ENCODE data around the gene GPR158.

Gene GPR158

GRCh38 chr10:25639646-25640045, 464.8 kb downstream of the GPR158 start:
- Histone ChIP-seq H2BK5ac (ENCODE audit: low read length) (no peak overlapping the region), H3K79me1 (ENCODE audit: low read depth, low read length) (no peaks in the 10 kb centered on the region), H3K4ac (ENCODE audit: low read length) (no peak overlapping the region), H2AFZ (ENCODE audit: low read length) (no peak overlapping the region), H2AK5ac (ENCODE audit: low read depth, low read length) (no peak overlapping the region), H4K8ac (ENCODE audit: low read depth, low read length) (no peak overlapping the region), H3K14ac (ENCODE audit: low read length) (no peak overlapping the region), H4K91ac (ENCODE audit: low read depth, low read length, poor library complexity) (no peak overlapping the region), H3K9me3 (replicated peaks in 1 of 2; ENCODE audit: control insufficient read depth in 2 of 2, insufficient read depth in 1 of 2, low read depth in 1 of 2, low read length in 2 of 2) (no peaks in the 10 kb centered on the region), H3K23ac (ENCODE audit: low read depth, low read length, poor library complexity) (no peak overlapping the region), H3K4me3 (ENCODE audit: low read length in 2 of 2) (no peak overlapping the region), H3K27me3 (ENCODE audit: control insufficient read depth in 3 of 3, insufficient read depth in 3 of 3, low read depth in 1 of 3, low read length in 3 of 3) (no peaks in the 10 kb centered on the region), H3K9ac (ENCODE audit: low read depth, low read length, poor library complexity) (no peak overlapping the region), H3K4me1 (ENCODE audit: control insufficient read depth in 2 of 2, insufficient read depth in 1 of 2, low read depth in 1 of 2, low read length in 2 of 2) (no peaks in the 10 kb centered on the region), H3K36me3 (replicated peaks in 1 of 2; ENCODE audit: control insufficient read depth in 2 of 2, insufficient read depth in 2 of 2, low read length in 2 of 2) (no peaks in the 10 kb centered on the region), H3K4me2 (ENCODE audit: insufficient read depth, low read length, poor library complexity, severe bottlenecking) (no peak overlapping the region), H2BK15ac (ENCODE audit: low read length) (no peak overlapping the region), H2BK120ac (ENCODE audit: low read depth, low read length) (no peak overlapping the region), H2BK12ac (ENCODE audit: low read length) (no peak overlapping the region), H3K27ac (replicated peaks; ENCODE audit: low read length) (no peak overlapping the region), H3K18ac (ENCODE audit: low read length) (no peak overlapping the region)
- no peak for DNase-seq (ENCODE audit: low spot score)
- WGBS, 2 donors (ENCODE audit: extremely low coverage in 2 of 2, insufficient read length in 2 of 2, insufficient replicate concordance in 1 of 2) = no CpG with 5 or more reads among the region's 2 CpGs

GRCh38 chr10:25641595-25641994, 466.8 kb downstream of the GPR158 start:
- Histone ChIP-seq H3K4ac (ENCODE audit: low read length) (no peak overlapping the region), H2BK12ac (ENCODE audit: low read length) (no peak overlapping the region), H2AFZ (ENCODE audit: low read length) (no peak overlapping the region), H3K18ac (ENCODE audit: low read length) (no peak overlapping the region), H2BK5ac (ENCODE audit: low read length) (no peak overlapping the region), H4K91ac (ENCODE audit: low read depth, low read length, poor library complexity) (no peak overlapping the region), H3K4me1 (ENCODE audit: control insufficient read depth in 2 of 2, insufficient read depth in 1 of 2, low read depth in 1 of 2, low read length in 2 of 2) (no peaks in the 10 kb centered on the region), H3K9me3 (replicated peaks in 1 of 2; ENCODE audit: control insufficient read depth in 2 of 2, insufficient read depth in 1 of 2, low read depth in 1 of 2, low read length in 2 of 2) (no peaks in the 10 kb centered on the region), H3K9ac (ENCODE audit: low read depth, low read length, poor library complexity) (no peak overlapping the region), H3K36me3 (replicated peaks in 1 of 2; ENCODE audit: control insufficient read depth in 2 of 2, insufficient read depth in 2 of 2, low read length in 2 of 2) (no peaks in the 10 kb centered on the region), H3K14ac (ENCODE audit: low read length) (no peak overlapping the region), H3K27ac (replicated peaks; ENCODE audit: low read length) (no peak overlapping the region), H3K27me3 (ENCODE audit: control insufficient read depth in 3 of 3, insufficient read depth in 3 of 3, low read depth in 1 of 3, low read length in 3 of 3) (no peaks in the 10 kb centered on the region), H3K4me3 (ENCODE audit: low read length in 2 of 2) (no peak overlapping the region), H2BK120ac (ENCODE audit: low read depth, low read length) (no peak overlapping the region), H4K8ac (ENCODE audit: low read depth, low read length) (no peak overlapping the region), H2BK15ac (ENCODE audit: low read length) (no peak overlapping the region), H3K79me1 (ENCODE audit: low read depth, low read length) (no peaks in the 10 kb centered on the region), H2AK5ac (ENCODE audit: low read depth, low read length) (no peak overlapping the region), H3K4me2 (ENCODE audit: insufficient read depth, low read length, poor library complexity, severe bottlenecking) (no peak overlapping the region), H3K23ac (ENCODE audit: low read depth, low read length, poor library complexity) (no peak overlapping the region)
- no CpG with 5 or more reads among the region's 1 CpG for WGBS, 2 donors (ENCODE audit: extremely low coverage in 2 of 2, insufficient read length in 2 of 2, insufficient replicate concordance in 1 of 2)
- no peak for DNase-seq (ENCODE audit: low spot score)

- no peak overlapping the region for H2BK12ac ChIP-seq (ENCODE audit: low read length)
- H2BK120ac ChIP-seq (ENCODE audit: low read depth, low read length) = no peak overlapping the region
- no peak overlapping the region for H2AFZ ChIP-seq (ENCODE audit: low read length)
- H3K4me2 ChIP-seq (ENCODE audit: insufficient read depth, low read length, poor library complexity, severe bottlenecking) = no peak overlapping the region
- no peak overlapping the region for H3K27ac ChIP-seq (replicated peaks; ENCODE audit: low read length)
- H3K18ac ChIP-seq (ENCODE audit: low read length) = no peak overlapping the region
- H2BK15ac ChIP-seq (ENCODE audit: low read length) = no peak overlapping the region
- H3K27me3 ChIP-seq (ENCODE audit: control insufficient read depth in 3 of 3, insufficient read depth in 3 of 3, low read depth in 1 of 3, low read length in 3 of 3) = no peaks in the 10 kb centered on the region
- H4K8ac ChIP-seq (ENCODE audit: low read depth, low read length) = no peak overlapping the region
- H3K4ac ChIP-seq (ENCODE audit: low read length) = no peak overlapping the region
- H3K79me1 ChIP-seq (ENCODE audit: low read depth, low read length) = no peaks in the 10 kb centered on the region
- H3K36me3 ChIP-seq (replicated peaks in 1 of 2; ENCODE audit: control insufficient read depth in 2 of 2, insufficient read depth in 2 of 2, low read length in 2 of 2) = no peaks in the 10 kb centered on the region
- DNase-seq (ENCODE audit: low spot score) = no peak
- no peaks in the 10 kb centered on the region for H3K4me1 ChIP-seq (ENCODE audit: control insufficient read depth in 2 of 2, insufficient read depth in 1 of 2, low read depth in 1 of 2, low read length in 2 of 2)
- H3K14ac ChIP-seq (ENCODE audit: low read length) = no peak overlapping the region
- no peak overlapping the region for H3K23ac ChIP-seq (ENCODE audit: low read depth, low read length, poor library complexity)
- no peak overlapping the region for H4K91ac ChIP-seq (ENCODE audit: low read depth, low read length, poor library complexity)
- no peak overlapping the region for H2BK5ac ChIP-seq (ENCODE audit: low read length)
- no peaks in the 10 kb centered on the region for H3K9me3 ChIP-seq (replicated peaks in 1 of 2; ENCODE audit: control insufficient read depth in 2 of 2, insufficient read depth in 1 of 2, low read depth in 1 of 2, low read length in 2 of 2)
- no peak overlapping the region for H3K9ac ChIP-seq (ENCODE audit: low read depth, low read length, poor library complexity)
- H3K4me3 ChIP-seq (ENCODE audit: low read length in 2 of 2) = no peak overlapping the region
- no peak overlapping the region for H2AK5ac ChIP-seq (ENCODE audit: low read depth, low read length)
- no CpG with 5 or more reads among the region's 3 CpGs for WGBS, 2 donors (ENCODE audit: extremely low coverage in 2 of 2, insufficient read length in 2 of 2, insufficient replicate concordance in 1 of 2)
These were observed 467.9 kb downstream of the GPR158 start for GRCh38 chr10:25642721-25643120.

- DNase-seq (ENCODE audit: low spot score) = no peak
- Histone ChIP-seq H3K23ac (ENCODE audit: low read depth, low read length, poor library complexity) (no peak overlapping the region), H2BK120ac (ENCODE audit: low read depth, low read length) (no peak overlapping the region), H3K9me3 (replicated peaks in 1 of 2; ENCODE audit: control insufficient read depth in 2 of 2, insufficient read depth in 1 of 2, low read depth in 1 of 2, low read length in 2 of 2) (no peaks in the 10 kb centered on the region), H3K4me2 (ENCODE audit: insufficient read depth, low read length, poor library complexity, severe bottlenecking) (no peak overlapping the region), H4K8ac (ENCODE audit: low read depth, low read length) (no peak overlapping the region), H3K36me3 (replicated peaks in 1 of 2; ENCODE audit: control insufficient read depth in 2 of 2, insufficient read depth in 2 of 2, low read length in 2 of 2) (no peaks in the 10 kb centered on the region), H2AFZ (ENCODE audit: low read length) (no peak overlapping the region), H3K4me3 (ENCODE audit: low read length in 2 of 2) (no peak overlapping the region), H4K91ac (ENCODE audit: low read depth, low read length, poor library complexity) (no peak overlapping the region), H3K14ac (ENCODE audit: low read length) (no peak overlapping the region), H3K4ac (ENCODE audit: low read length) (no peak overlapping the region), H2AK5ac (ENCODE audit: low read depth, low read length) (no peak overlapping the region), H3K18ac (ENCODE audit: low read length) (no peak overlapping the region), H3K27ac (replicated peaks; ENCODE audit: low read length) (no peak overlapping the region), H3K27me3 (ENCODE audit: control insufficient read depth in 3 of 3, insufficient read depth in 3 of 3, low read depth in 1 of 3, low read length in 3 of 3) (no peaks in the 10 kb centered on the region), H3K79me1 (ENCODE audit: low read depth, low read length) (no peaks in the 10 kb centered on the region), H2BK12ac (ENCODE audit: low read length) (no peak overlapping the region), H2BK5ac (ENCODE audit: low read length) (no peak overlapping the region), H3K4me1 (ENCODE audit: control insufficient read depth in 2 of 2, insufficient read depth in 1 of 2, low read depth in 1 of 2, low read length in 2 of 2) (no peaks in the 10 kb centered on the region), H3K9ac (ENCODE audit: low read depth, low read length, poor library complexity) (no peak overlapping the region), H2BK15ac (ENCODE audit: low read length) (no peak overlapping the region)
- WGBS, 2 donors (ENCODE audit: extremely low coverage in 2 of 2, insufficient read length in 2 of 2, insufficient replicate concordance in 1 of 2) = no CpG with 5 or more reads among the region's 2 CpGs
These were observed 471.6 kb downstream of the GPR158 start for GRCh38 chr10:25646371-25646770.
